ENCODE results near the gene ACTMAP.

- TF ChIP-seq, protein P1, sequence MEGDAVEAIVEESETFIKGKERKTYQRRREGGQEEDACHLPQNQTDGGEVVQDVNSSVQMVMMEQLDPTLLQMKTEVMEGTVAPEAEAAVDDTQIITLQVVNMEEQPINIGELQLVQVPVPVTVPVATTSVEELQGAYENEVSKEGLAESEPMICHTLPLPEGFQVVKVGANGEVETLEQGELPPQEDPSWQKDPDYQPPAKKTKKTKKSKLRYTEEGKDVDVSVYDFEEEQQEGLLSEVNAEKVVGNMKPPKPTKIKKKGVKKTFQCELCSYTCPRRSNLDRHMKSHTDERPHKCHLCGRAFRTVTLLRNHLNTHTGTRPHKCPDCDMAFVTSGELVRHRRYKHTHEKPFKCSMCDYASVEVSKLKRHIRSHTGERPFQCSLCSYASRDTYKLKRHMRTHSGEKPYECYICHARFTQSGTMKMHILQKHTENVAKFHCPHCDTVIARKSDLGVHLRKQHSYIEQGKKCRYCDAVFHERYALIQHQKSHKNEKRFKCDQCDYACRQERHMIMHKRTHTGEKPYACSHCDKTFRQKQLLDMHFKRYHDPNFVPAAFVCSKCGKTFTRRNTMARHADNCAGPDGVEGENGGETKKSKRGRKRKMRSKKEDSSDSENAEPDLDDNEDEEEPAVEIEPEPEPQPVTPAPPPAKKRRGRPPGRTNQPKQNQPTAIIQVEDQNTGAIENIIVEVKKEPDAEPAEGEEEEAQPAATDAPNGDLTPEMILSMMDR (conservative IDR thresholded peaks at IDR 0.05), result no peak
- no peak for TF ChIP-seq EZH2 (IDR thresholded peaks at IDR 0.05; ENCODE audit: low read depth)
These were observed 8.5 kb downstream of the ACTMAP start for GRCh38 chr19:40741527-40742390.
